ENCODE results near the gene TTC27. TPM values are rescaled to one million over a fixed set of nuclear protein-coding genes. Genes with fewer than 3 reads are reported as not detected.

The TTC27 gene
- total and polyA plus RNA-seq, 2 of the 13 experiments (the other 11 are each of a cell fraction or from before 2014, with no cell fraction given) = 26.7 to 44.7 TPM

- TF ChIP-seq ZNF232 (CRISPR knock-in tag; IDR thresholded peaks at IDR 0.05; ENCODE audit: borderline replicate concordance) (peak; percentile 42; the same call in 1 of the 2 replicates), GTF2F1 (IDR thresholded peaks at IDR 0.05; ENCODE audit: low read length) (no peak), BCL6 (CRISPR knock-in tag; IDR thresholded peaks at IDR 0.05) (peak; percentile 17; the same call in 1 of the 2 replicates), EEA1 (CRISPR knock-in tag; IDR thresholded peaks at IDR 0.05; ENCODE audit: borderline replicate concordance) (0 out of 2 replicates have a peak, but pooled peaks have one; percentile 5), KLF13 (CRISPR knock-in tag; IDR thresholded peaks at IDR 0.05) (peak; percentile 60; the same call in 1 of the 2 replicates), XRCC5 (optimal IDR thresholded peaks at IDR 0.05; ENCODE audit: low read length) (peak; percentile 98), ZNF772 (CRISPR knock-in tag; IDR thresholded peaks at IDR 0.05) (0 out of 2 replicates have a peak, but pooled peaks have one; percentile 47), PRPF4 (IDR thresholded peaks at IDR 0.05; ENCODE audit: low read depth, low read length, poor library complexity, severe bottlenecking) (no peak), ZNF616 (CRISPR knock-in tag; IDR thresholded peaks at IDR 0.05; ENCODE audit: low read depth) (no peak), ZSCAN9 (CRISPR knock-in tag; IDR thresholded peaks at IDR 0.05; ENCODE audit: borderline replicate concordance) (peak; percentile 84), ZNF484 (CRISPR knock-in tag; IDR thresholded peaks at IDR 0.05; ENCODE audit: borderline replicate concordance, low read depth) (no peak), KMT2B (CRISPR knock-in tag; IDR thresholded peaks at IDR 0.05) (peak; percentile 87), MIXL1 (CRISPR knock-in tag; IDR thresholded peaks at IDR 0.05) (peak; percentile 16; the same call in 1 of the 2 replicates), ATRX (CRISPR knock-in tag; IDR thresholded peaks at IDR 0.05; ENCODE audit: borderline replicate concordance) (no peak), HNRNPLL (IDR thresholded peaks at IDR 0.05; ENCODE audit: low read depth, low read length, poor library complexity, severe bottlenecking) (peak; percentile 77), NCOA5 (CRISPR knock-in tag; IDR thresholded peaks at IDR 0.05) (no peak), ARID5B (CRISPR knock-in tag; IDR thresholded peaks at IDR 0.05) (peak; percentile 57), POGZ (CRISPR knock-in tag; IDR thresholded peaks at IDR 0.05) (peak; percentile 81), MXD3 (CRISPR knock-in tag; IDR thresholded peaks at IDR 0.05) (peak; percentile 99), TAF15 (IDR thresholded peaks at IDR 0.05; ENCODE audit: low read depth, low read length, poor library complexity, severe bottlenecking) (no peak), ZBTB20 (CRISPR knock-in tag; IDR thresholded peaks at IDR 0.05; ENCODE audit: borderline replicate concordance, low read depth) (no peak), POLR2AphosphoS5 (IDR thresholded peaks at IDR 0.05; ENCODE audit: low read depth, low read length) (peak; percentile 94), POLR2G (IDR thresholded peaks at IDR 0.05; ENCODE audit: low read depth, low read length) (peak; percentile 95), PHF20 (CRISPR knock-in tag; IDR thresholded peaks at IDR 0.05) (peak; percentile 97), PREB (CRISPR knock-in tag; IDR thresholded peaks at IDR 0.05) (no peak), ZNF83 (CRISPR knock-in tag; IDR thresholded peaks at IDR 0.05; ENCODE audit: borderline replicate concordance) (no peak)
These were observed at the start of gene TTC27 (continued) for GRCh38 chr2:32627814-32628579.

Data from HepG2 (cell line).